ENCODE measurements around the gene NKAIN4.

The NKAIN4 gene

GRCh38 chr20:63254232-63254605, at the start of gene NKAIN4:
Gene NKAIN4, minus strand, starts transcription at chr20:63254463. Its CDS starts 13 bp downstream, at chr20:63254450.
- DNase-seq = no peak

DNA sequence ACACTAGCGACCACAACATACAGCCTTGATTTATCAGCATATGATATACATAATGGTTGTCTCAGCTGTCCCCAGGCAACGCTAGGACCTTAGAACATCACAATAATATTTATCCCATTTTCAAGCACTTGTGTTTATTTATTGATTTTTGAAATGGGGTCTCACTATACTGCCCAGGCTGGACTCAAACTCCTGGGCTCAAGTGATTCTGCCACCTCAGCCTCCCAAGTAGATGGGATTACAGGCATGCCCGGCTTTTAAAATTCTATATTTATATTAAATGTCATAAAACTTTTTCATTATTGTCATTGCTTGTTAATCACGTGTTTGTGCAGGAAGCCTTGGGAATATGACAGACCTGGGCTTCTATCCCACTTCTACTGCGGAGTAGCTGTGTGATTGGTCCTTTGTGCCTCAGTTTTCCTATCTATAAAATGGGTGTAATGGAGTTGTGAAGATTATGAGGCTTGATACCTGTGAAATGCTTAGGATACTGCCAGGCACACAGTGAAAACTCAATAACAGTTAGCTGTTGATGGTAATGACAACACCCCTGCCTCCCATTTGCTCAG, 48.9 kb upstream of the NKAIN4 start:
- no peak for DNase-seq

GRCh38 chr20:63301671-63302070, 47.4 kb upstream of the NKAIN4 start:
- no peak for DNase-seq

- DNase-seq = no peak
Measured at GRCh38 chr20:63298731-63299312, 44.6 kb upstream of the NKAIN4 start.

- DNase-seq = no peak
Measured at GRCh38 chr20:63297796-63298572, 43.7 kb upstream of the NKAIN4 start.

GRCh38 chr20:63297371-63297781, 43.1 kb upstream of the NKAIN4 start:
- DNase-seq = no peak

DNA sequence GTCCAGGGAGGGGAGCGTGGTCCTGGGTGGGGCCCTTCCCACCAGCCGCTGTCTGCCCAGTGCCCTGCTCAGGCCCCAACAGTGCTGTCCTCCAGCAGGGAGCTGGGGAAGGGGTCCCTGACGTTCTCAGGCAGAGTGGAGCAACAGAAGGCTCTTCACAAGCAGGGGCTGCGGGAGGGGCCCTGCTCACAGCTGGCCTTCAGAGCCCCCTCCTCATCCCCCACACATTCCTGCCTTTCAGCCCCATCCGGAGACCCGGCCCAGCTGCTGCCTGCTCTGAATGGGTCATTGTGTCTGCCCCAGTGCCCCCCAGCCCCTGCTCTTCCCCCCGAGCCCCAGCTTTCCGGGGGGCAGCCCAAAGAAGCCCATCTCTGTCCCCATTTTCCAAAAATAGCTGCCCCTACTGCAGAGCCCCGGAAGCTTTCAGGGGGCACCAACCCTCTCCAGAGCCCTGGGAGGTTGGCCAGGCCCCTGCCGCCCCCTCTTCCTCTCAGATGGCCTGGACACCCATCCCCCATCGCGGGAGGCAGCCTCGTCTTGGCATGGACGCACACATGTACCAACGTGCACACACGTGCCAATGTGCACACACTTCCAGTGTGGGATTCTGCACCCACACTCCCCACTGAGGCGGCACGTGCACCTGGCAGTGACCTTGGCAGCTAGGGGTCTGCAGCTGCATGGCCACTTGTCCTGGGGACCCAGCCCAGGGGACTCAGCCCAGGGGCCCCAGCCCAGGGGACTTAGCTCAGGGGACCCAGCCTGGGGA, 42.5 kb upstream of the NKAIN4 start:
- no peak for DNase-seq

DNA sequence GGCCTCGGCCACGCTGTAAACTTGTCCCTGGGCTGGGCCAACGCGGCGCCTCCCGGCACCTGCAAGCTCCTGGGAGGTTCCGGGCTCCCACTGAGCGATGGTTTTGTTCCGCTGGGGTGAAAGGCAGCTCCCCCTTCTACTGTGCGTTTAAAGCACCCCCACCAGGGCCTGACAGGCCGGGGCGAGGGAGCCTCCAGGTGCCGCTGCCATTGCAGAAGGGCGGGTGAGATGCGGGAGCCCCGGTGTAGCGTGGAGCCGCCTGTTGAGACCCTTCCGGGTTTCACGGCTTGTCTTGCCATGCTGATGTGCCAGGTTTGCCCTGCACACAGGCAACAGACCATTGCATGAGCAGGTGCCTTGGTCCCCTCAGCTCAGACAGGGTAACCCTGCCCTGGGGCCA, 41.6 kb upstream of the NKAIN4 start:
- DNase-seq = no peak

DNA sequence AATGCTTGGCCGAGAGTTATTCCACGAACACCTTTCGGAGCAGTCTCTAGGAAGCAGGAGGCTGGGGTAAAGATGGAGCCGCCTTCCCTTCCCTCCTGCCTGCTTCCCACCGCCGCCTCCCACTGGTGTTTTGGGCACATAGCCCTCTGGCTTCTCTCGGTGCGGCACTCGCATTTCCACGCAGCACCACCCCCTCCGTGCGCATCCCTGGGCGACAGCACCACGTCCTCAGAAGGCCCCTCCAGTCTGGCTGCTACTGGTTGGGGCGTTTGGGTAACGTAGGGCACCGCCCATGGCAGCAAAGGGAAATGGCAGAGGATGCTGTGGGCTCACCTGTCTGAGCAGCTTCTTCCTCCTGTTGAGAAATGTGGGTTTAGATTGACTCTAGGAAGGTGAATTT, 41.2 kb upstream of the NKAIN4 start:
- DNase-seq = no peak

DNA sequence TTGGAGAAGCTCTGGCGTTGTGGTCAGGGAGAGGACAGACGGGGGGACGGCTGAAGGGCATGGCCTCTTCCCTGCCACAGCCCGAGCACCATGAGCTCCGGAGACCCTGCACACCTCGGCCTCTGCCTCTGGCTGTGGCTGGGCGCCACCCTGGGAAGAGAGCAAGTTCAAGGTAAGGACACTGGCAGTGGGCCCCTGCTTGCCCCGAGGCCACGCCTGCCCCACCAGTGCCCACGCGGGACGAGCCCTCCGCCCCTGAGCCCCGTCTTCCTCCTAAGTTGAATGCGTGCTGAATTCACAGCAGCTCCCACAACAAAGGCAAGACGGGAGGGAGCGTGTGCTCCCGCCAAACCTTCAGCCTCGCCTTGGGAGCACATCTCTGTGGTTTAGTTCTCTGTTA, 40.8 kb upstream of the NKAIN4 start:
- no peak for DNase-seq

GRCh38 chr20:63294536-63294900, 40.3 kb upstream of the NKAIN4 start:
- DNase-seq = no peak

GRCh38 chr20:63293871-63294535, 39.7 kb upstream of the NKAIN4 start:
- no peak for DNase-seq

DNA sequence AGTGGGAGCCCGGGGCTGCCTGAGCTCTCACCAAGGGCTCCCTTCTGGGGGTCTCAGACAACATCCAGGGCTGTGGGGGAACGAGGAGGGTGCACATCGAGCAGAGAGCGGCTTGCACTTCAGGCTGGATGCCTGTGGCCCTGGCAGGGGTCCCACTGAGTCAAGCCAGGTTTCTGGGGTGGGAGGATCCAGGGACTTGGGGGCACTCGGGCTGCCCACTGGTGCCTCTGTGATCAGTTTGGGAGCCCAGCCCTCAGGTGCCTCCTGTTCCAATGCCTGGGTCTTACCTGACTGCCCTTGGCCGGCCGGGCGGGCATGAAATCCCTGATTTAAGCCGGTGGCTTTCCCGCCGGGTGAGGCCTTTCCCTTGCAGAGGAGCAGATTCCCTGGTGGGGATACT, 39.2 kb upstream of the NKAIN4 start:
- no peak for DNase-seq

- no peak for DNase-seq
Measured at GRCh38 chr20:63292904-63293303, 38.6 kb upstream of the NKAIN4 start, which contains the start of gene COL20A1. Gene COL20A1, plus strand, starts transcription at chr20:63293186. Its CDS starts 1,922 bp downstream, at chr20:63295108.

- DNase-seq = no peak
Measured at GRCh38 chr20:63292292-63292701, 38.0 kb upstream of the NKAIN4 start.

GRCh38 chr20:63291811-63292210, 37.5 kb upstream of the NKAIN4 start:
- no peak for DNase-seq

- no peak for DNase-seq
Measured at GRCh38 chr20:63290677-63291472, 36.6 kb upstream of the NKAIN4 start.

GRCh38 chr20:63290136-63290676, 35.9 kb upstream of the NKAIN4 start:
- no peak for DNase-seq

DNA sequence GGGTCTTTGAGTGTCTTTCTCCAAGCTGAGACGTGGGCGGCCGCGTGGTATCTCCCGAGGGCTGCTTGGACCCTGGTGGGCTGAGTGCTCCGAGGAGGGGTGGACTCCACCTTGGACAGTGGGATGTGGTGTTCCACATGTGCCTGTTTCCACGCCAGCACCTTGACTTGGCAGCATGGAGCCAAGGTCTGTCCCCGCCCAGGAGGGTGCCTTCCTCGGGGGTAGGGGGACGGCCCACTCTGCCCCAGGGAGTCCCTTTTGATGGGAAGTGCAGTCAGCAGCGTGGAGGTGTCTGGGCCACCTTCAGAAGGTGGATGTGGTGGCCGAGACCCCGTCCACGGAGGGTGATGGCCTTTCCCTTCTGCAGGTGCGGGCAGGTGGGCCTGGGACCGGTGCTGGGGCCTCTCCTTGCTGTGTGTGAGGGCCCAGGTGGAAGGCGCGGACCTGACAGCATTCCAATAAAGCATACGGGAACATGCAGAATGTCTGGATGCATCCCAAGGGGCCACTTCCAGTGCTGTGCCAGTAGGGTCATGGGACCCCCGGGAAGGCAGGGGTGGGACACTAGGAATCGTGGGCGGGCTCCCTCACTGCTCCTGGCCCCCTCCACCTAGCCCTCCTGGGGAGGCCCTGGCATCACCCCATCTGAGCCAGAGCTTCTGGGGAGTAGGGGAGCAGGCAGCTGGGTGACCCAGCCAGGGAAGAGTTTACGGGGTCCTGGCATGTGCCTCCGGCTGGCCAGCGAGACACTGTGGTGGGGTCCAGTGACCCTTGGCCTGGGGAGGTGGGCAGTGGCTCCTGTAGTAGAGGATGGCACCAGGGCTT, 35.3 kb upstream of the NKAIN4 start:
- DNase-seq = no peak

GRCh38 chr20:63288581-63289251, 34.5 kb upstream of the NKAIN4 start:
- no peak for DNase-seq

Measured in AML-193 (cell line).